Cardiac fibroblast (primary cell): ENCODE measurements around the gene CD59.

ENCODE experiments used
- DNase-seq, 2 donors: peaks; one replicate each; pipeline versions ENCODE4 v3.0.0 to v3.0.0-alpha.2; 2010; ENCODE audit warnings: low read depth in 2 of 2
- H3K4me3 ChIP-seq, 2 donors: replicated peaks in 1 of 2; 1 replicate in 1 of 2; 2 replicates in 1 of 2; pipeline ENCODE4 v1.5.1; 2011; ENCODE audit warnings: low read depth in 2 of 2, low read length in 2 of 2, mild to moderate bottlenecking in 2 of 2, moderate library complexity in 1 of 2
- TF ChIP-seq, protein P1 (sequence below): IDR thresholded peaks from one replicate; pipeline ENCODE4 v1.5.1; 2011; ENCODE audit warnings: low read depth, mild to moderate bottlenecking, low read length, inconsistent platforms

CD59 gene

DNA sequence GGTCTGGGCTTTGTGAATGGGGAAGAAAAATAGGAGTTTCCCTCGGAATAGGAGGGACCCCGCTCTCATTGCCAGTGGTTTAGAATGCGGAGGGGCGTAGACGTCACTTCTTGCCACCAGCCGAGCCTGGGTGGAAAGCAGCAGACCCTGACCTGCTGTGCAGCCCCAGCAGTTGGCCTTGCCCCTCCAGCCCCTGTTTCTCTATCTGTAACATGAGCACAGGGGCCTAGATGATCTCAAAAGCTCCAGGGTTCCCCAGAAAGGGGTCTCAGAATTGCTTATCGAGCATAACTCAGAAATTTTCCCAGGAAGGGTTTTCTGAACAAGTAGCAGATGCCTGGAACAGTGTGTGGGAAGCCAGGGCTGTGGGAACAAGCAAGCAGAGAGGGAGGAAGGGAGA is 79.5 kb downstream of the CD59 start:
- TF ChIP-seq, protein P1, sequence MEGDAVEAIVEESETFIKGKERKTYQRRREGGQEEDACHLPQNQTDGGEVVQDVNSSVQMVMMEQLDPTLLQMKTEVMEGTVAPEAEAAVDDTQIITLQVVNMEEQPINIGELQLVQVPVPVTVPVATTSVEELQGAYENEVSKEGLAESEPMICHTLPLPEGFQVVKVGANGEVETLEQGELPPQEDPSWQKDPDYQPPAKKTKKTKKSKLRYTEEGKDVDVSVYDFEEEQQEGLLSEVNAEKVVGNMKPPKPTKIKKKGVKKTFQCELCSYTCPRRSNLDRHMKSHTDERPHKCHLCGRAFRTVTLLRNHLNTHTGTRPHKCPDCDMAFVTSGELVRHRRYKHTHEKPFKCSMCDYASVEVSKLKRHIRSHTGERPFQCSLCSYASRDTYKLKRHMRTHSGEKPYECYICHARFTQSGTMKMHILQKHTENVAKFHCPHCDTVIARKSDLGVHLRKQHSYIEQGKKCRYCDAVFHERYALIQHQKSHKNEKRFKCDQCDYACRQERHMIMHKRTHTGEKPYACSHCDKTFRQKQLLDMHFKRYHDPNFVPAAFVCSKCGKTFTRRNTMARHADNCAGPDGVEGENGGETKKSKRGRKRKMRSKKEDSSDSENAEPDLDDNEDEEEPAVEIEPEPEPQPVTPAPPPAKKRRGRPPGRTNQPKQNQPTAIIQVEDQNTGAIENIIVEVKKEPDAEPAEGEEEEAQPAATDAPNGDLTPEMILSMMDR = no peak
- DNase-seq = no peak

GRCh38 chr11:33655842-33656600 is 80.2 kb downstream of the CD59 start:
- no peak for DNase-seq
- H3K4me3 ChIP-seq = no peak overlapping the region
- TF ChIP-seq, protein P1 = no peak

More for the DNA sequence above, 79.5 kb downstream of the CD59 start:
- no peak overlapping the region for H3K4me3 ChIP-seq

GRCh38 chr11:33654594-33654993 is 81.6 kb downstream of the CD59 start:
- DNase-seq = no peak
- TF ChIP-seq, protein P1 = no peak
- no peak overlapping the region for H3K4me3 ChIP-seq
